HepG2 (cell line): ENCODE data around the gene TLCD3A. TPM values are rescaled to one million over a fixed set of nuclear protein-coding genes. Genes with fewer than 3 reads are reported as not detected.

Experiments used
- GFI1 ChIP-seq: sonication (generic); formaldehyde crosslinking; IDR thresholded peaks from 2 replicates; pipeline ENCODE4 v1.5.0; 2020; ENCODE audit warnings: missing genetic modification reagents, mild to moderate bottlenecking, borderline replicate concordance
- RFX5 ChIP-seq: IDR thresholded peaks from 2 replicates; pipeline ENCODE4 v1.6.1; 2011; ENCODE audit warnings: low read depth, low read length, improper control_type of control experiment
- ZNF33B ChIP-seq: sonication (generic); formaldehyde crosslinking; IDR thresholded peaks from 2 replicates; pipeline ENCODE4 v1.5.1; 2020; ENCODE audit warnings: mild to moderate bottlenecking, missing genetic modification reagents
- ZNF451 ChIP-seq: sonication (generic); formaldehyde crosslinking; IDR thresholded peaks from 2 replicates; pipeline ENCODE4 v1.5.0; 2020; ENCODE audit warnings: mild to moderate bottlenecking, missing genetic modification reagents
- ZNF772 ChIP-seq: sonication (generic); formaldehyde crosslinking; IDR thresholded peaks from 2 replicates; pipeline ENCODE4 v1.5.0; 2020; ENCODE audit warnings: mild to moderate bottlenecking, missing genetic modification reagents
- polyA plus RNA-seq, 8 experiments: library from polyadenylated mRNA; depleted of rRNA in 3 of 8; stranded (reverse) in 7 of 8; unstranded in 1 of 8; fragments of >200 nt; fragmentation: Illumina TruSeq in 4 of 8; extraction: Trizol in 4 of 8; gene quantifications; 2 replicates each; pipeline versions ENCODE4 v1.2.1 to v1.2.3, GENCODE V29; 2011 to 2016; ENCODE audit warnings: low read depth in 4 of 8, missing spikeins in 1 of 8, mixed read lengths in 1 of 8; ENCODE audit not compliant: insufficient read depth in 1 of 8
- total RNA-seq, 5 experiments: library from RNA; depleted of rRNA; stranded (reverse); fragments of >200 nt; fragmentation: Illumina TruSeq; extraction: Trizol; gene quantifications; 2 replicates each; pipeline ENCODE4 v1.2.3, GENCODE V29; 2016; ENCODE audit warnings: low read depth in 1 of 5
- TF ChIP-seq, protein P1 (sequence below): sonication (generic); formaldehyde crosslinking; IDR thresholded peaks from 2 replicates; pipeline ENCODE4 v1.5.1; 2020; ENCODE audit warnings: mild to moderate bottlenecking, moderate library complexity, missing genetic modification reagents
- TF ChIP-seq, protein P2 (sequence below): sonication (generic); formaldehyde crosslinking; conservative IDR thresholded peaks from 2 replicates; pipeline ENCODE4 v1.4.0; 2020; ENCODE audit warnings: missing genetic modification reagents
- TF ChIP-seq, protein P3 (sequence below): sonication (generic); formaldehyde crosslinking; IDR thresholded peaks from 2 replicates; pipeline ENCODE4 v1.8.0; 2022; ENCODE audit warnings: missing genetic modification reagents, mild to moderate bottlenecking, borderline replicate concordance
- TF ChIP-seq, protein P4 (sequence below): sonication (generic); formaldehyde crosslinking; IDR thresholded peaks from 2 replicates; pipeline ENCODE4 v1.4.0; 2020; ENCODE audit warnings: missing genetic modification reagents, borderline replicate concordance
- TF ChIP-seq, protein P5 (sequence below): sonication (generic); formaldehyde crosslinking; IDR thresholded peaks from 2 replicates; pipeline ENCODE4 v1.4.0; 2020; ENCODE audit warnings: missing genetic modification reagents, borderline replicate concordance

The TLCD3A gene
- total and polyA plus RNA-seq, 2 of the 13 experiments (the other 11 are each of a cell fraction or from before 2014, with no cell fraction given) = 25.2 to 46.6 TPM

DNA sequence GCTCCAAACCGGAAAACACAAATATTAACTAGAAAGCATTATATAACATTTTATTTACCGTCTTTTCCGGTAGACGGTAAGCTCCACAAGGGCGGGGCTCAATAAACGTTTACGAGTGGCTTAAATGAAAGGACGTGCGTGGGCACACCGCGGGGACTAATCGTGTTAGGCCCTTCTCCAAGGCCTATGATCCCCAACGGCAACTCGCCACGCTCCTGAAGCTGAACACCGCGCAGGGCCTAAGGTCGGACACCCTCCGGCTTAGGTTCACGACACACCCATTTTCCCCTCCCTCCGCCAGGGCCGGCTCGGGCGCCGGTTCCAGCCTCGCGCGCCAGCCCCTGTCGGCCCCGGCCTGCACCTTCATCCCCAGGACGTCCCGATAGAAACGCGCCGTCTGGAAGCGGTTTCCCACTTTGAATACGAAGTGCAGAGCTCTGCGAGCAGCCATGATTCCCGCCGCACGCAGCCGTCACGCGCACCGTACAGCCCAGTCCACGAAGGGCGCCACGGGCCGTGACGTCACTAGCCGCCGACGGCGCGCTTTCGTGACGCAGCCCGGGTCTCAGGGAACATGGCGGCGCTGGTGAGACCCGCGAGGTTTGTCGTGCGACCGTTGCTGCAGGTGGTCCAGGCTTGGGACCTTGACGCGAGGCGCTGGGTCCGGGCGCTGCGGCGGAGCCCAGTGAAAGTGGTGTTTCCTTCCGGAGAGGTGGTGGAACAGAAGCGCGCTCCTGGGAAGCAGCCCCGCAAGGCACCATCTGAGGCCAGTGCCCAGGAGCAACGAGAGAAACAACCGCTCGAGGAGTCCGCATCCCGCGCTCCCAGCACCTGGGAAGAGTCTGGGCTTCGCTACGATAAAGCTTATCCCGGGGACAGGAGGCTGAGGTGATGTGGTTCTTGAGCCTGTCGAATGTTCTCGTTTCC is 49.7 kb downstream of the TLCD3A start, which contains the start of the genes GLOD4 and MRM3 (continued):
- TF ChIP-seq, protein P1, sequence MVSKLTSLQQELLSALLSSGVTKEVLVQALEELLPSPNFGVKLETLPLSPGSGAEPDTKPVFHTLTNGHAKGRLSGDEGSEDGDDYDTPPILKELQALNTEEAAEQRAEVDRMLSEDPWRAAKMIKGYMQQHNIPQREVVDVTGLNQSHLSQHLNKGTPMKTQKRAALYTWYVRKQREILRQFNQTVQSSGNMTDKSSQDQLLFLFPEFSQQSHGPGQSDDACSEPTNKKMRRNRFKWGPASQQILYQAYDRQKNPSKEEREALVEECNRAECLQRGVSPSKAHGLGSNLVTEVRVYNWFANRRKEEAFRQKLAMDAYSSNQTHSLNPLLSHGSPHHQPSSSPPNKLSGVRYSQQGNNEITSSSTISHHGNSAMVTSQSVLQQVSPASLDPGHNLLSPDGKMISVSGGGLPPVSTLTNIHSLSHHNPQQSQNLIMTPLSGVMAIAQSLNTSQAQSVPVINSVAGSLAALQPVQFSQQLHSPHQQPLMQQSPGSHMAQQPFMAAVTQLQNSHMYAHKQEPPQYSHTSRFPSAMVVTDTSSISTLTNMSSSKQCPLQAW (CRISPR knock-in tag) = peak; percentile 95
- TF ChIP-seq, protein P2, sequence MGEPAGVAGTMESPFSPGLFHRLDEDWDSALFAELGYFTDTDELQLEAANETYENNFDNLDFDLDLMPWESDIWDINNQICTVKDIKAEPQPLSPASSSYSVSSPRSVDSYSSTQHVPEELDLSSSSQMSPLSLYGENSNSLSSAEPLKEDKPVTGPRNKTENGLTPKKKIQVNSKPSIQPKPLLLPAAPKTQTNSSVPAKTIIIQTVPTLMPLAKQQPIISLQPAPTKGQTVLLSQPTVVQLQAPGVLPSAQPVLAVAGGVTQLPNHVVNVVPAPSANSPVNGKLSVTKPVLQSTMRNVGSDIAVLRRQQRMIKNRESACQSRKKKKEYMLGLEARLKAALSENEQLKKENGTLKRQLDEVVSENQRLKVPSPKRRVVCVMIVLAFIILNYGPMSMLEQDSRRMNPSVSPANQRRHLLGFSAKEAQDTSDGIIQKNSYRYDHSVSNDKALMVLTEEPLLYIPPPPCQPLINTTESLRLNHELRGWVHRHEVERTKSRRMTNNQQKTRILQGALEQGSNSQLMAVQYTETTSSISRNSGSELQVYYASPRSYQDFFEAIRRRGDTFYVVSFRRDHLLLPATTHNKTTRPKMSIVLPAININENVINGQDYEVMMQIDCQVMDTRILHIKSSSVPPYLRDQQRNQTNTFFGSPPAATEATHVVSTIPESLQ (CRISPR knock-in tag) = no peak
- TF ChIP-seq ZNF451 (0 out of 2 replicates have a peak, but pooled peaks have one; percentile 66), ZNF772 (CRISPR knock-in tag) (peak; percentile 93), GFI1 (CRISPR knock-in tag) (peak; percentile 21; the same call in 1 of the 2 replicates), ZNF33B (CRISPR knock-in tag) (peak; percentile 77), RFX5 (peak; percentile 78)
- TF ChIP-seq, protein P3, sequence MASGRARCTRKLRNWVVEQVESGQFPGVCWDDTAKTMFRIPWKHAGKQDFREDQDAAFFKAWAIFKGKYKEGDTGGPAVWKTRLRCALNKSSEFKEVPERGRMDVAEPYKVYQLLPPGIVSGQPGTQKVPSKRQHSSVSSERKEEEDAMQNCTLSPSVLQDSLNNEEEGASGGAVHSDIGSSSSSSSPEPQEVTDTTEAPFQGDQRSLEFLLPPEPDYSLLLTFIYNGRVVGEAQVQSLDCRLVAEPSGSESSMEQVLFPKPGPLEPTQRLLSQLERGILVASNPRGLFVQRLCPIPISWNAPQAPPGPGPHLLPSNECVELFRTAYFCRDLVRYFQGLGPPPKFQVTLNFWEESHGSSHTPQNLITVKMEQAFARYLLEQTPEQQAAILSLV (CRISPR knock-in tag) = peak; percentile 93
- TF ChIP-seq, protein P4, sequence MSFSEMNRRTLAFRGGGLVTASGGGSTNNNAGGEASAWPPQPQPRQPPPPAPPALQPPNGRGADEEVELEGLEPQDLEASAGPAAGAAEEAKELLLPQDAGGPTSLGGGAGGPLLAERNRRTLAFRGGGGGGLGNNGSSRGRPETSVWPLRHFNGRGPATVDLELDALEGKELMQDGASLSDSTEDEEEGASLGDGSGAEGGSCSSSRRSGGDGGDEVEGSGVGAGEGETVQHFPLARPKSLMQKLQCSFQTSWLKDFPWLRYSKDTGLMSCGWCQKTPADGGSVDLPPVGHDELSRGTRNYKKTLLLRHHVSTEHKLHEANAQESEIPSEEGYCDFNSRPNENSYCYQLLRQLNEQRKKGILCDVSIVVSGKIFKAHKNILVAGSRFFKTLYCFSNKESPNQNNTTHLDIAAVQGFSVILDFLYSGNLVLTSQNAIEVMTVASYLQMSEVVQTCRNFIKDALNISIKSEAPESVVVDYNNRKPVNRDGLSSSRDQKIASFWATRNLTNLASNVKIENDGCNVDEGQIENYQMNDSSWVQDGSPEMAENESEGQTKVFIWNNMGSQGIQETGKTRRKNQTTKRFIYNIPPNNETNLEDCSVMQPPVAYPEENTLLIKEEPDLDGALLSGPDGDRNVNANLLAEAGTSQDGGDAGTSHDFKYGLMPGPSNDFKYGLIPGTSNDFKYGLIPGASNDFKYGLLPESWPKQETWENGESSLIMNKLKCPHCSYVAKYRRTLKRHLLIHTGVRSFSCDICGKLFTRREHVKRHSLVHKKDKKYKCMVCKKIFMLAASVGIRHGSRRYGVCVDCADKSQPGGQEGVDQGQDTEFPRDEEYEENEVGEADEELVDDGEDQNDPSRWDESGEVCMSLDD (CRISPR knock-in tag) = no peak
- TF ChIP-seq, protein P5, sequence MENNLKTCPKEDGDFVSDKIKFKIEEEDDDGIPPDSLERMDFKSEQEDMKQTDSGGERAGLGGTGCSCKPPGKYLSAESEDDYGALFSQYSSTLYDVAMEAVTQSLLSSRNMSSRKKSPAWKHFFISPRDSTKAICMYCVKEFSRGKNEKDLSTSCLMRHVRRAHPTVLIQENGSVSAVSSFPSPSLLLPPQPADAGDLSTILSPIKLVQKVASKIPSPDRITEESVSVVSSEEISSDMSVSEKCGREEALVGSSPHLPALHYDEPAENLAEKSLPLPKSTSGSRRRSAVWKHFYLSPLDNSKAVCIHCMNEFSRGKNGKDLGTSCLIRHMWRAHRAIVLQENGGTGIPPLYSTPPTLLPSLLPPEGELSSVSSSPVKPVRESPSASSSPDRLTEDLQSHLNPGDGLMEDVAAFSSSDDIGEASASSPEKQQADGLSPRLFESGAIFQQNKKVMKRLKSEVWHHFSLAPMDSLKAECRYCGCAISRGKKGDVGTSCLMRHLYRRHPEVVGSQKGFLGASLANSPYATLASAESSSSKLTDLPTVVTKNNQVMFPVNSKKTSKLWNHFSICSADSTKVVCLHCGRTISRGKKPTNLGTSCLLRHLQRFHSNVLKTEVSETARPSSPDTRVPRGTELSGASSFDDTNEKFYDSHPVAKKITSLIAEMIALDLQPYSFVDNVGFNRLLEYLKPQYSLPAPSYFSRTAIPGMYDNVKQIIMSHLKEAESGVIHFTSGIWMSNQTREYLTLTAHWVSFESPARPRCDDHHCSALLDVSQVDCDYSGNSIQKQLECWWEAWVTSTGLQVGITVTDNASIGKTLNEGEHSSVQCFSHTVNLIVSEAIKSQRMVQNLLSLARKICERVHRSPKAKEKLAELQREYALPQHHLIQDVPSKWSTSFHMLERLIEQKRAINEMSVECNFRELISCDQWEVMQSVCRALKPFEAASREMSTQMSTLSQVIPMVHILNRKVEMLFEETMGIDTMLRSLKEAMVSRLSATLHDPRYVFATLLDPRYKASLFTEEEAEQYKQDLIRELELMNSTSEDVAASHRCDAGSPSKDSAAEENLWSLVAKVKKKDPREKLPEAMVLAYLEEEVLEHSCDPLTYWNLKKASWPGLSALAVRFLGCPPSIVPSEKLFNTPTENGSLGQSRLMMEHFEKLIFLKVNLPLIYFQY = peak; percentile 60; the same call in 1 of the 2 replicates
